ENCODE measurements around the gene YTHDF1. TPM values are rescaled to one million over a fixed set of nuclear protein-coding genes. Genes with fewer than 3 reads are reported as not detected.

YTHDF1 gene
- total and polyA plus RNA-seq, 2 experiments from 2014 or later: 35.9 to 57.4 TPM

- no peaks in the 10 kb centered on the region for H3K9me2 ChIP-seq (replicated peaks; ENCODE audit: insufficient read depth)
- no peaks in the 10 kb centered on the region for H4K20me1 ChIP-seq (ENCODE audit: insufficient read depth, poor library complexity, severe bottlenecking)
- no peak overlapping the region for H3K27ac ChIP-seq
- no peak overlapping the region for H3K4me2 ChIP-seq
- H3K9me3 ChIP-seq (ENCODE audit: low read depth): no peaks in the 10 kb centered on the region
- H3K4me1 ChIP-seq (ENCODE audit: insufficient read depth): peaks cover 11% of the 10 kb centered on the region
- H3K36me3 ChIP-seq (replicated peaks; ENCODE audit: insufficient read depth, low read depth): no peaks in the 10 kb centered on the region
- DNase-seq (ENCODE audit: low spot score): no peak
- H3K27me3 ChIP-seq: no peaks in the 10 kb centered on the region
- WGBS (ENCODE audit: low lambda C conversion rate, missing lambda C conversion rate): 92% methylated on average over 5 of the region's 5 CpGs
- TF ChIP-seq CTCF (IDR thresholded peaks at IDR 0.05; ENCODE audit: poor library complexity) (no peak), EZH2 (IDR thresholded peaks at IDR 0.05; ENCODE audit: borderline replicate concordance) (no peak)
- no peak overlapping the region for H2AFZ ChIP-seq
- no peaks in the 10 kb centered on the region for H3K79me2 ChIP-seq
- no peak overlapping the region for H3K4me3 ChIP-seq
These were observed 11.3 kb upstream of the YTHDF1 start for GRCh38 chr20:63227260-63227659.

GRCh38 chr20:63226042-63226943 lies 10.4 kb upstream of the YTHDF1 start:
- Histone ChIP-seq H3K79me2 (no peaks in the 10 kb centered on the region), H3K4me1 (ENCODE audit: insufficient read depth) (peaks cover 8% of the 10 kb centered on the region), H3K36me3 (replicated peaks; ENCODE audit: insufficient read depth, low read depth) (no peaks in the 10 kb centered on the region), H3K27ac (no peak overlapping the region), H3K4me2 (no peak overlapping the region), H3K27me3 (no peaks in the 10 kb centered on the region), H3K9me2 (replicated peaks; ENCODE audit: insufficient read depth) (no peaks in the 10 kb centered on the region), H3K4me3 (no peak overlapping the region), H4K20me1 (ENCODE audit: insufficient read depth, poor library complexity, severe bottlenecking) (no peaks in the 10 kb centered on the region), H3K9me3 (ENCODE audit: low read depth) (no peaks in the 10 kb centered on the region), H2AFZ (no peak overlapping the region)
- TF ChIP-seq EZH2phosphoT487 (IDR thresholded peaks at IDR 0.05; ENCODE audit: low read depth, severe bottlenecking, unreplicated experiment) (no peak), EZH2 (IDR thresholded peaks at IDR 0.05; ENCODE audit: borderline replicate concordance) (no peak), CTCF (IDR thresholded peaks at IDR 0.05; ENCODE audit: poor library complexity) (no peak)
- WGBS (ENCODE audit: low lambda C conversion rate, missing lambda C conversion rate): 81% methylated on average over 19 of the region's 19 CpGs
- no peak for DNase-seq (ENCODE audit: low spot score)

GRCh38 chr20:63225082-63225454 lies 9.1 kb upstream of the YTHDF1 start:
- Histone ChIP-seq H3K27me3 (no peaks in the 10 kb centered on the region), H3K4me1 (ENCODE audit: insufficient read depth) (peaks cover 8% of the 10 kb centered on the region), H3K9me3 (ENCODE audit: low read depth) (no peaks in the 10 kb centered on the region), H4K20me1 (ENCODE audit: insufficient read depth, poor library complexity, severe bottlenecking) (no peaks in the 10 kb centered on the region), H3K79me2 (no peaks in the 10 kb centered on the region), H3K4me3 (no peak overlapping the region), H3K27ac (no peak overlapping the region), H3K36me3 (replicated peaks; ENCODE audit: insufficient read depth, low read depth) (no peaks in the 10 kb centered on the region), H3K9me2 (replicated peaks; ENCODE audit: insufficient read depth) (no peaks in the 10 kb centered on the region), H2AFZ (no peak overlapping the region), H3K4me2 (no peak overlapping the region)
- DNase-seq (ENCODE audit: low spot score): no peak
- 56% methylated on average over 7 of the region's 7 CpGs for WGBS (ENCODE audit: low lambda C conversion rate, missing lambda C conversion rate)
- TF ChIP-seq EZH2 (IDR thresholded peaks at IDR 0.05; ENCODE audit: borderline replicate concordance): no peak
- no peak for TF ChIP-seq CTCF (IDR thresholded peaks at IDR 0.05; ENCODE audit: poor library complexity)
- TF ChIP-seq EZH2phosphoT487 (IDR thresholded peaks at IDR 0.05; ENCODE audit: low read depth, severe bottlenecking, unreplicated experiment): no peak

All from hepatocyte (in vitro differentiated cells).